ENCODE results near the gene NT5DC1. TPM values are rescaled to one million over a fixed set of nuclear protein-coding genes. Genes with fewer than 3 reads are reported as not detected.

NT5DC1 gene
- total and polyA plus RNA-seq, 2 donors (not counting 1 experiment from before 2014, with no cell fraction given): 26.4 to 54.8 TPM

DNA sequence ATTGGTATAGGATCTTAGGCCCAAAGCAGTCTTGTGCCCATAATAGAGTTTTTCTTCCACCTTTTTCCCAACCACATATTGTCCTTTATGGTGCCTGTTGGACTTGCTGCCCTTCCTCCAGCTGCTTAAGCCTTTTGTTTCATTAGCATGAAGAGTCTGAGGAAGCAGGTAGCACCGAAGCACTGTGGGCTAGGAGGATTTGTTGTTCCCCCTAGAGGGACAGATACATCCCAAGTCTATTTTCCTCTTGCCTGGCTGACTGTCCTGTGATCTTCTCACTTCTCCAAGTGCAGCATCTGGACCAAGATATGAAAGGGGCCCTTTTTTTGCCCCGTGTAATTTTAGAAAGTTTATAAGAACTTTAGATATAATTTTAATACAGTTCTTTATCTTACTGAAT, 75.9 kb downstream of the NT5DC1 start:
- H3K4me3 ChIP-seq (ENCODE audit: control extremely low read depth in 1 of 5, extremely low read depth in 1 of 5, insufficient read depth in 1 of 5, low read depth in 2 of 5, low read length in 4 of 5): no peak overlapping the region
- ChIA-PET POLR2A (no interaction called here), CTCF (no interaction called here)
- no peaks in the 10 kb centered on the region for H3K27me3 Mint-ChIP-seq
- H3K27me3 ChIP-seq (replicated peaks in 1 of 4; ENCODE audit: control extremely low read depth in 1 of 4, control insufficient read depth in 3 of 4, insufficient read depth in 4 of 4, low read length in 3 of 4): no peaks in the 10 kb centered on the region
- intact Hi-C loops (cut with micrococcal nuclease): no loop called here
- no peaks in the 10 kb centered on the region for H3K4me1 ChIP-seq (ENCODE audit: control insufficient read depth in 2 of 2, insufficient read depth in 2 of 2, low read length in 2 of 2)
- no peak for DNase-seq
- no peaks in the 10 kb centered on the region for H3K79me2 ChIP-seq (ENCODE audit: control insufficient read depth, insufficient read depth, low read length)
- no peak overlapping the region for H3K27ac ChIP-seq (ENCODE audit: low read length in 2 of 2)
- H3K36me3 ChIP-seq (replicated peaks in 1 of 2; ENCODE audit: control extremely low read depth in 1 of 2, control insufficient read depth in 1 of 2, extremely low read depth in 1 of 2, insufficient read depth in 2 of 2, low read length in 1 of 2): peaks cover 1 to 2% of the 10 kb centered on the region in 2 experiments
- no peak for ATAC-seq (ENCODE audit: low read depth)
- TF ChIP-seq, protein P1, sequence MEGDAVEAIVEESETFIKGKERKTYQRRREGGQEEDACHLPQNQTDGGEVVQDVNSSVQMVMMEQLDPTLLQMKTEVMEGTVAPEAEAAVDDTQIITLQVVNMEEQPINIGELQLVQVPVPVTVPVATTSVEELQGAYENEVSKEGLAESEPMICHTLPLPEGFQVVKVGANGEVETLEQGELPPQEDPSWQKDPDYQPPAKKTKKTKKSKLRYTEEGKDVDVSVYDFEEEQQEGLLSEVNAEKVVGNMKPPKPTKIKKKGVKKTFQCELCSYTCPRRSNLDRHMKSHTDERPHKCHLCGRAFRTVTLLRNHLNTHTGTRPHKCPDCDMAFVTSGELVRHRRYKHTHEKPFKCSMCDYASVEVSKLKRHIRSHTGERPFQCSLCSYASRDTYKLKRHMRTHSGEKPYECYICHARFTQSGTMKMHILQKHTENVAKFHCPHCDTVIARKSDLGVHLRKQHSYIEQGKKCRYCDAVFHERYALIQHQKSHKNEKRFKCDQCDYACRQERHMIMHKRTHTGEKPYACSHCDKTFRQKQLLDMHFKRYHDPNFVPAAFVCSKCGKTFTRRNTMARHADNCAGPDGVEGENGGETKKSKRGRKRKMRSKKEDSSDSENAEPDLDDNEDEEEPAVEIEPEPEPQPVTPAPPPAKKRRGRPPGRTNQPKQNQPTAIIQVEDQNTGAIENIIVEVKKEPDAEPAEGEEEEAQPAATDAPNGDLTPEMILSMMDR (IDR thresholded peaks at IDR 0.05): no peak
- no peak for TF ChIP-seq EZH2 (IDR thresholded peaks at IDR 0.05; ENCODE audit: borderline replicate concordance, insufficient read depth, low read depth, low read length, poor library complexity, severe bottlenecking)
- no peak overlapping the region for H3K4me3 Mint-ChIP-seq
- H4K20me1 ChIP-seq (ENCODE audit: control insufficient read depth, insufficient read depth, low read length, poor library complexity, severe bottlenecking): no peaks in the 10 kb centered on the region
- no peak overlapping the region for H2AFZ ChIP-seq (ENCODE audit: insufficient read depth, low read depth, low read length, poor library complexity, severe bottlenecking)
- H3K4me1 Mint-ChIP-seq: no peaks in the 10 kb centered on the region
- no peak overlapping the region for H3K27ac Mint-ChIP-seq
- no peak overlapping the region for H3K4me2 ChIP-seq (replicated peaks; ENCODE audit: low read depth, low read length, poor library complexity, severe bottlenecking)
- H3K9me3 ChIP-seq (ENCODE audit: control extremely low read depth in 1 of 3, control insufficient read depth in 2 of 3, insufficient read depth in 1 of 3, low read length in 2 of 3): peaks cover 0 to 11% (median 6%) of the 10 kb centered on the region in 3 donors
- no CpG with 5 or more reads among the region's 2 CpGs for WGBS (ENCODE audit: insufficient coverage)
- H3K9ac ChIP-seq (ENCODE audit: low read length): no peak overlapping the region
- peaks cover 4% of the 10 kb centered on the region for H3K9me3 Mint-ChIP-seq (ENCODE audit: insufficient read depth)

DNA sequence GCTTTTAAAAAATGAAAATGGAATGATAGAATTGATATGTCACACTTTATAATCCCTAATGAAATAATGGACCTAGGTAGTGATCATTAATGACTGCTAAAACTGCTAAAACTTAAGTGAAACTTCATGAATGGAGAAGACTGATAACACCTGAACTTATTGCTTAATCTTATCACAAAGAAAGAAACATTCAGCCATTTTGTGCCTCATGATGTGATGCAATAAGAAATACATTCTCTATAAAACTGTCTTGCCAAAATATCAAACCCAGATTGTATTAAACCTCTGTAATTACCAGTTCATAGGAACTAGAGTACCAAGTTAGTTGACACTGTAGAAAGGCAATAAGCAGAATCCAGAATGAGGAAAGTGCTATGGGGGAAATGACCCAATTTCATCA, 79.7 kb downstream of the NT5DC1 start:
- DNase-seq: no peak
- Mint-ChIP-seq H3K27ac (no peak overlapping the region), H3K4me3 (no peak overlapping the region), H3K27me3 (no peaks in the 10 kb centered on the region), H3K4me1 (peaks cover 2% of the 10 kb centered on the region), H3K9me3 (ENCODE audit: insufficient read depth) (peaks cover 10% of the 10 kb centered on the region)
- Histone ChIP-seq H3K79me2 (ENCODE audit: control insufficient read depth, insufficient read depth, low read length) (no peaks in the 10 kb centered on the region), H3K4me1 (ENCODE audit: control insufficient read depth in 2 of 2, insufficient read depth in 2 of 2, low read length in 2 of 2) (no peaks in the 10 kb centered on the region), H3K9ac (ENCODE audit: low read length) (no peak overlapping the region), H3K36me3 (replicated peaks in 1 of 2; ENCODE audit: control extremely low read depth in 1 of 2, control insufficient read depth in 1 of 2, extremely low read depth in 1 of 2, insufficient read depth in 2 of 2, low read length in 1 of 2) (no peaks in the 10 kb centered on the region), H3K4me2 (replicated peaks; ENCODE audit: low read depth, low read length, poor library complexity, severe bottlenecking) (no peak overlapping the region), H3K27ac (ENCODE audit: low read length in 2 of 2) (no peak overlapping the region), H3K9me3 (ENCODE audit: control extremely low read depth in 1 of 3, control insufficient read depth in 2 of 3, insufficient read depth in 1 of 3, low read length in 2 of 3) (peaks cover 0 to 6% (median 5%) of the 10 kb centered on the region in 3 donors), H4K20me1 (ENCODE audit: control insufficient read depth, insufficient read depth, low read length, poor library complexity, severe bottlenecking) (no peaks in the 10 kb centered on the region), H3K27me3 (replicated peaks in 1 of 4; ENCODE audit: control extremely low read depth in 1 of 4, control insufficient read depth in 3 of 4, insufficient read depth in 4 of 4, low read length in 3 of 4) (no peaks in the 10 kb centered on the region), H3K4me3 (ENCODE audit: control extremely low read depth in 1 of 5, extremely low read depth in 1 of 5, insufficient read depth in 1 of 5, low read depth in 2 of 5, low read length in 4 of 5) (no peak overlapping the region), H2AFZ (ENCODE audit: insufficient read depth, low read depth, low read length, poor library complexity, severe bottlenecking) (no peak overlapping the region)
- ChIA-PET CTCF (no interaction called here), POLR2A (no interaction called here)
- no peak for ATAC-seq (ENCODE audit: low read depth)
- TF ChIP-seq, protein P1 (IDR thresholded peaks at IDR 0.05): no peak
- intact Hi-C loops (cut with micrococcal nuclease): no loop called here
